Measurements from ENCODE around the gene ENTHD1. TPM values are rescaled to one million over a fixed set of nuclear protein-coding genes. Genes with fewer than 3 reads are reported as not detected.

Gene ENTHD1
- total and polyA plus RNA-seq, 2 experiments from 2014 or later, result not detected

GRCh38 chr22:39712081-39712480 is 181.5 kb downstream of the ENTHD1 start:
- no peak overlapping the region for H3K4me3 ChIP-seq

GRCh38 chr22:39710380-39711150 is 183.0 kb downstream of the ENTHD1 start:
- no peak for TF ChIP-seq CTCF (IDR thresholded peaks at IDR 0.05; ENCODE audit: low read depth, low read length)
- no peak overlapping the region for H3K27ac ChIP-seq
- peak in 1 of 2 donors; percentile 57 for DNase-seq (ENCODE audit: low read depth in 1 of 2, low spot score in 1 of 2)
- no peaks in the 10 kb centered on the region for H3K4me1 ChIP-seq (ENCODE audit: low read depth)
- no peaks in the 10 kb centered on the region for H3K27me3 ChIP-seq
- no peaks in the 10 kb centered on the region for H3K36me3 ChIP-seq
- H3K4me3 ChIP-seq, result no peak overlapping the region
- no peaks in the 10 kb centered on the region for H3K9me3 ChIP-seq (ENCODE audit: low read depth)

More at GRCh38 chr22:39712081-39712480, 181.5 kb downstream of the ENTHD1 start:
- Histone ChIP-seq H3K27me3 (no peaks in the 10 kb centered on the region), H3K27ac (no peak overlapping the region), H3K9me3 (ENCODE audit: low read depth) (no peaks in the 10 kb centered on the region), H3K4me1 (ENCODE audit: low read depth) (no peaks in the 10 kb centered on the region), H3K36me3 (no peaks in the 10 kb centered on the region)
- no peak for TF ChIP-seq CTCF (IDR thresholded peaks at IDR 0.05; ENCODE audit: low read depth, low read length)
- DNase-seq (ENCODE audit: low read depth in 1 of 2, low spot score in 1 of 2), result no peak

GRCh38 chr22:39707816-39708215 is 185.7 kb downstream of the ENTHD1 start:
- Histone ChIP-seq H3K4me3 (no peak overlapping the region), H3K4me1 (ENCODE audit: low read depth) (no peaks in the 10 kb centered on the region), H3K27me3 (no peaks in the 10 kb centered on the region), H3K36me3 (no peaks in the 10 kb centered on the region), H3K27ac (no peak overlapping the region), H3K9me3 (ENCODE audit: low read depth) (no peaks in the 10 kb centered on the region)
- DNase-seq (ENCODE audit: low read depth in 1 of 2, low spot score in 1 of 2), result no peak
- no peak for TF ChIP-seq CTCF (IDR thresholded peaks at IDR 0.05; ENCODE audit: low read depth, low read length)

- H3K9me3 ChIP-seq (ENCODE audit: low read depth), result no peaks in the 10 kb centered on the region
- no peak overlapping the region for H3K4me3 ChIP-seq
- no peaks in the 10 kb centered on the region for H3K4me1 ChIP-seq (ENCODE audit: low read depth)
- no peak overlapping the region for H3K27ac ChIP-seq
- TF ChIP-seq CTCF (IDR thresholded peaks at IDR 0.05; ENCODE audit: low read depth, low read length), result no peak
- no peaks in the 10 kb centered on the region for H3K36me3 ChIP-seq
- DNase-seq (ENCODE audit: low read depth in 1 of 2, low spot score in 1 of 2), result no peak
- no peaks in the 10 kb centered on the region for H3K27me3 ChIP-seq
Measured at GRCh38 chr22:39707351-39707750, 186.2 kb downstream of the ENTHD1 start.

GRCh38 chr22:39706376-39707140 is 187.0 kb downstream of the ENTHD1 start:
- H3K9me3 ChIP-seq (ENCODE audit: low read depth), result no peaks in the 10 kb centered on the region
- TF ChIP-seq CTCF (IDR thresholded peaks at IDR 0.05; ENCODE audit: low read depth, low read length), result no peak
- H3K27ac ChIP-seq, result no peak overlapping the region
- no peak overlapping the region for H3K4me3 ChIP-seq
- no peaks in the 10 kb centered on the region for H3K27me3 ChIP-seq
- no peaks in the 10 kb centered on the region for H3K4me1 ChIP-seq (ENCODE audit: low read depth)
- DNase-seq (ENCODE audit: low read depth in 1 of 2, low spot score in 1 of 2), result no peak
- H3K36me3 ChIP-seq, result no peaks in the 10 kb centered on the region

All from cardiac muscle cell (in vitro differentiated cells and primary cell).